ENCODE results near the gene SEZ6.

DNA sequence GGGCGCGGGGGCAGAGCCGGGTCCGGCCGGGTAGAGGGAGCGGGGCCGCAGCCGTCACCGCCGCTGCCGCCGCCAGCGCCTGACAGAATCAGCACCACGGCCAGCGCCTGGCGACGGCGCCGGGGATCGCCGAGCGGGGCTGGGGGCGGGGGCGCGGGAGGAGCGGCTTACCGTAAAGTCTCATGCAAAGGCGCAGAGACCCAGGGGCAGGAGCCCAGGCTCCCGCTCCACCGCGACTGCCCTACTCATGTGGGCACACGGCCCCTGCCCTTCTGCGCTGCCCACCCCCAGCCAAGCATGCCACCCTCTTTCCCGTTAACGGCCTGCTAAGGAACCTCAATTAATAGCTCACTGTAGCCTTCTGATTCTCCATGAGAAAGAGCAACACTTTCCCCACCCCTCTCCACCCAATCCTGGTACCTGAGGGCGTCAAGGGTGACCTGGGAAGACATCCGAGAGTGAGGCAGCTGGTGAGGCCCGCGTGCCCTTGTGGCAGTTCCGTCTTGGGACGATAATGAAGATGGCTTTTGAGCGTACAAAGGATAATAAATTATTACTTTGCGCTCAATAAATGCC is at the start of gene SEZ6:
- TF ChIP-seq, protein P1, sequence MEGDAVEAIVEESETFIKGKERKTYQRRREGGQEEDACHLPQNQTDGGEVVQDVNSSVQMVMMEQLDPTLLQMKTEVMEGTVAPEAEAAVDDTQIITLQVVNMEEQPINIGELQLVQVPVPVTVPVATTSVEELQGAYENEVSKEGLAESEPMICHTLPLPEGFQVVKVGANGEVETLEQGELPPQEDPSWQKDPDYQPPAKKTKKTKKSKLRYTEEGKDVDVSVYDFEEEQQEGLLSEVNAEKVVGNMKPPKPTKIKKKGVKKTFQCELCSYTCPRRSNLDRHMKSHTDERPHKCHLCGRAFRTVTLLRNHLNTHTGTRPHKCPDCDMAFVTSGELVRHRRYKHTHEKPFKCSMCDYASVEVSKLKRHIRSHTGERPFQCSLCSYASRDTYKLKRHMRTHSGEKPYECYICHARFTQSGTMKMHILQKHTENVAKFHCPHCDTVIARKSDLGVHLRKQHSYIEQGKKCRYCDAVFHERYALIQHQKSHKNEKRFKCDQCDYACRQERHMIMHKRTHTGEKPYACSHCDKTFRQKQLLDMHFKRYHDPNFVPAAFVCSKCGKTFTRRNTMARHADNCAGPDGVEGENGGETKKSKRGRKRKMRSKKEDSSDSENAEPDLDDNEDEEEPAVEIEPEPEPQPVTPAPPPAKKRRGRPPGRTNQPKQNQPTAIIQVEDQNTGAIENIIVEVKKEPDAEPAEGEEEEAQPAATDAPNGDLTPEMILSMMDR (IDR thresholded peaks at IDR 0.05) = peak in 2 of 6 experiments; percentile 31 to 33
- no peak for TF ChIP-seq POLR2A (IDR thresholded peaks at IDR 0.05)
